HCT116 (cell line): ENCODE data around the gene PRSS33. TPM values are rescaled to one million over a fixed set of nuclear protein-coding genes. Genes with fewer than 3 reads are reported as not detected.

Experiments
- ATAC-seq: fragments of 200-7000 bp; cut with Tn5 transposase; 2 replicates; pipeline ENCODE4 v1.9.1; 2020; ENCODE audit warnings: mild to moderate bottlenecking, moderate library complexity
- BruUV-seq: library from RNA; stranded (reverse); fragments of 400-500 nt; replicated peaks from 2 replicates; lab custom pipeline; 2021; lab: Mats Ljungman, UMichigan
- CTCF ChIA-PET: fragments of 300-600 bp; sonication (Branson Sonifier 250); formaldehyde crosslinking; loops from one replicate; lab custom pipeline; 2021; ENCODE audit warnings: antibody characterized with exemption; lab: Charles Lee
- POLR2A ChIA-PET: fragments of 300-600, 350-600 bp; sonication (Branson Sonifier 250); formaldehyde crosslinking; loops from one replicate; lab custom pipeline; 2021; ENCODE audit warnings: antibody characterized with exemption; lab: Charles Lee
- RAD21 ChIA-PET, 2 experiments: fragments of 300-600 bp; sonication (Branson Sonifier 250); formaldehyde crosslinking; loops; one replicate each; lab custom pipeline; 2023; ENCODE audit warnings: low total read pairs in 2 of 2; ENCODE audit not compliant: uncharacterized antibody in 2 of 2, unreplicated experiment in 2 of 2, low non-redundant PET in 1 of 2; lab: Charles Lee
- DNase-seq: peaks from one replicate; pipeline ENCODE4 v3.0.0-alpha.2; 2010; ENCODE audit warnings: low read depth, low spot score
- H2AFZ ChIP-seq: fragments of 200-600 bp; shearing (Covaris generic), sonication (generic); 2 replicates; pipeline ENCODE4 v1.6.1; 2017; ENCODE audit warnings: low read depth, mixed run types, mixed read lengths, antibody characterized with exemption, low read length; ENCODE audit not compliant: poor library complexity, severe bottlenecking
- H3K27ac ChIP-seq: 2 replicates; pipeline ENCODE4 v1.5.1; 2012; ENCODE audit warnings: low read depth, low read length
- H3K27me3 ChIP-seq: fragments of 200-600 bp; sonication (generic); 2 replicates; pipeline ENCODE4 v1.6.1; 2016; ENCODE audit warnings: mixed run types, low read length, mixed read lengths; ENCODE audit not compliant: insufficient read depth
- H3K36me3 ChIP-seq, 2 experiments: fragments of 200-500 bp in 1 of 2; fragments of 200-600 bp in 1 of 2; sonication (Bioruptor generic) in 1 of 2; sonication (generic) in 1 of 2; 2 replicates each; pipeline versions ENCODE4 v1.5.1 to v1.6.1; 2014 to 2016; ENCODE audit warnings: low read length in 2 of 2, inconsistent platforms in 1 of 2, mixed read lengths in 1 of 2, mixed run types in 1 of 2; ENCODE audit not compliant: insufficient read depth in 2 of 2, control insufficient read depth in 1 of 2
- H3K4me1 ChIP-seq, 2 experiments: fragments of 200-600 bp in 1 of 2; sonication (generic) in 1 of 2; 2 replicates each; pipeline versions ENCODE4 v1.5.1 to v1.6.1; 2012 to 2017; ENCODE audit warnings: low read length in 2 of 2, inconsistent platforms in 1 of 2, mild to moderate bottlenecking in 1 of 2, mixed read lengths in 1 of 2, mixed run types in 1 of 2, moderate library complexity in 1 of 2; ENCODE audit not compliant: insufficient read depth in 2 of 2, control insufficient read depth in 1 of 2
- H3K4me2 ChIP-seq: fragments of 200-600 bp; sonication (generic); 2 replicates; pipeline ENCODE4 v1.6.1; 2017; ENCODE audit warnings: mixed run types, low read length, mixed read lengths
- H3K4me3 ChIP-seq, 2 experiments: fragments of 200-600 bp in 1 of 2; sonication (generic) in 1 of 2; replicated peaks in 1 of 2; 2 replicates each; pipeline ENCODE4 v1.5.1; 2011 to 2016; ENCODE audit warnings: low read length in 2 of 2, control low read depth in 1 of 2, low read depth in 1 of 2, mild to moderate bottlenecking in 1 of 2, mixed read lengths in 1 of 2, mixed run types in 1 of 2
- H3K79me2 ChIP-seq: fragments of 200-600 bp; sonication (generic); 2 replicates; pipeline ENCODE4 v1.6.1; 2017; ENCODE audit warnings: mild to moderate bottlenecking, mixed run types, low read length, moderate library complexity, mixed read lengths; ENCODE audit not compliant: insufficient read depth
- H3K9ac ChIP-seq: fragments of 200-600 bp; sonication (generic); 2 replicates; pipeline ENCODE4 v1.6.1; 2016; ENCODE audit warnings: low read length, mixed read lengths
- H3K9me2 ChIP-seq: fragments of 200-600 bp; sonication (generic), shearing (Covaris generic); 2 replicates; pipeline ENCODE4 v1.6.1; 2017; ENCODE audit warnings: mixed run types, mild to moderate bottlenecking, moderate library complexity; ENCODE audit not compliant: insufficient read depth
- H3K9me3 ChIP-seq, 2 experiments: fragments of 200-500 bp in 1 of 2; fragments of 200-600 bp in 1 of 2; sonication (Bioruptor generic) in 1 of 2; sonication (generic) in 1 of 2; 2 replicates each; pipeline ENCODE4 v1.6.1; 2014 to 2017; ENCODE audit warnings: low read length in 2 of 2, mixed read lengths in 2 of 2, inconsistent platforms in 1 of 2, low read depth in 1 of 2, mild to moderate bottlenecking in 1 of 2, mixed run types in 1 of 2, moderate library complexity in 1 of 2; ENCODE audit not compliant: control insufficient read depth in 1 of 2, insufficient read depth in 1 of 2
- H4K20me1 ChIP-seq: fragments of 200-600 bp; sonication (generic), shearing (Covaris generic); 2 replicates; pipeline ENCODE4 v1.6.1; 2017; ENCODE audit warnings: mixed run types, mild to moderate bottlenecking, moderate library complexity; ENCODE audit not compliant: insufficient read depth
- CBX3 ChIP-seq: IDR thresholded peaks from 2 replicates; pipeline ENCODE4 v1.6.1; 2012; ENCODE audit warnings: low read depth
- CEBPB ChIP-seq: IDR thresholded peaks from 2 replicates; pipeline ENCODE4 v1.6.1; 2012; ENCODE audit warnings: low read depth
- ELF1 ChIP-seq: IDR thresholded peaks from 2 replicates; pipeline ENCODE4 v1.6.1; 2012; ENCODE audit warnings: low read depth, borderline replicate concordance
- EZH2phosphoT487 ChIP-seq: fragments of 200-600 bp; IDR thresholded peaks from 2 replicates; pipeline ENCODE4 v1.6.1; 2018; ENCODE audit warnings: antibody characterized with exemption, borderline replicate concordance
- FOSL1 ChIP-seq: IDR thresholded peaks from 2 replicates; pipeline ENCODE4 v1.6.1; 2012; ENCODE audit warnings: low read depth
- POLR2A ChIP-seq: IDR thresholded peaks from 2 replicates; pipeline ENCODE4 v1.7.0; 2011; ENCODE audit warnings: borderline replicate concordance; ENCODE audit not compliant: insufficient read depth, insufficient read length; ENCODE audit errors: extremely low read depth
- POLR2AphosphoS5 ChIP-seq: IDR thresholded peaks from 2 replicates; pipeline ENCODE4 v1.6.1; 2011; ENCODE audit warnings: mild to moderate bottlenecking, low read depth, low read length, moderate library complexity
- RAD21 ChIP-seq: IDR thresholded peaks from 2 replicates; pipeline ENCODE4 v1.6.1; 2012; ENCODE audit warnings: low read depth, mild to moderate bottlenecking
- SRF ChIP-seq: IDR thresholded peaks from 2 replicates; pipeline ENCODE4 v1.6.1; 2012; ENCODE audit warnings: low read depth
- TCF7L2 ChIP-seq: IDR thresholded peaks from 2 replicates; pipeline ENCODE4 v1.7.0; 2011; ENCODE audit warnings: borderline replicate concordance, inconsistent platforms; ENCODE audit not compliant: insufficient read depth, insufficient read length; ENCODE audit errors: extremely low read depth
- YY1 ChIP-seq: IDR thresholded peaks from 2 replicates; pipeline ENCODE4 v1.6.1; 2011; ENCODE audit warnings: low read length, low read depth, moderate library complexity, mild to moderate bottlenecking; ENCODE audit not compliant: insufficient replicate concordance; ENCODE audit errors: extremely low read depth
- ZBTB33 ChIP-seq: IDR thresholded peaks from 2 replicates; pipeline ENCODE4 v1.6.1; 2011; ENCODE audit warnings: mild to moderate bottlenecking, low read length, moderate library complexity; ENCODE audit not compliant: insufficient replicate concordance; ENCODE audit errors: extremely low read depth
- ZFX ChIP-seq: fragments of 450-650 bp; IDR thresholded peaks from 2 replicates; pipeline ENCODE4 v1.6.1; 2017
- ZNF274 ChIP-seq: fragments of 200-500 bp; sonication (Bioruptor generic); IDR thresholded peaks from 2 replicates; pipeline ENCODE4 v1.6.1; 2014; ENCODE audit warnings: mild to moderate bottlenecking, low read depth, low read length, inconsistent platforms
- intact Hi-C: fragments of 100-400 bp; cut with micrococcal nuclease; formaldehyde crosslinking; loops from 2 replicates; pipeline ENCODE4 v1.10.0; 2022
- total RNA-seq: library from RNA; stranded (reverse); gene quantifications from one replicate; pipeline ENCODE4 v1.2.1, GENCODE V29; 2021; ENCODE audit not compliant: unreplicated experiment

The PRSS33 gene
- total RNA-seq, 1 experiment from 2014 or later, result not detected

GRCh38 chr16:2737238-2737605, 50.1 kb downstream of the PRSS33 start:
- ChIA-PET CTCF (no interaction called here), RAD21 (no interaction called here), POLR2A (no interaction called here)
- no peaks in the 10 kb centered on the region for H3K9me3 ChIP-seq
- no peaks in the 10 kb centered on the region for H3K79me2 ChIP-seq
- no peaks in the 10 kb centered on the region for H3K27me3 ChIP-seq
- peaks cover 0 to 14% of the 10 kb centered on the region in 2 experiments; a peak in 3 of 4 replicates for H3K4me1 ChIP-seq
- H3K4me3 ChIP-seq, result no peak overlapping the region
- DNase-seq, result no peak
- no peak overlapping the region for H3K4me2 ChIP-seq
- TF ChIP-seq POLR2A (no peak), FOSL1 (no peak), ZNF274 (no peak), TCF7L2 (no peak), ZBTB33 (no peak)
- no peak overlapping the region for H3K27ac ChIP-seq
- intact Hi-C loops, result no loop called here
- no peaks in the 10 kb centered on the region for H3K9me2 ChIP-seq
- no peaks in the 10 kb centered on the region for H4K20me1 ChIP-seq
- no peak overlapping the region for H2AFZ ChIP-seq
- no peaks in the 10 kb centered on the region for H3K36me3 ChIP-seq
- ATAC-seq, result no peak
- BruUV-seq, result no TSS peak
- H3K9ac ChIP-seq, result no peak overlapping the region

DNA sequence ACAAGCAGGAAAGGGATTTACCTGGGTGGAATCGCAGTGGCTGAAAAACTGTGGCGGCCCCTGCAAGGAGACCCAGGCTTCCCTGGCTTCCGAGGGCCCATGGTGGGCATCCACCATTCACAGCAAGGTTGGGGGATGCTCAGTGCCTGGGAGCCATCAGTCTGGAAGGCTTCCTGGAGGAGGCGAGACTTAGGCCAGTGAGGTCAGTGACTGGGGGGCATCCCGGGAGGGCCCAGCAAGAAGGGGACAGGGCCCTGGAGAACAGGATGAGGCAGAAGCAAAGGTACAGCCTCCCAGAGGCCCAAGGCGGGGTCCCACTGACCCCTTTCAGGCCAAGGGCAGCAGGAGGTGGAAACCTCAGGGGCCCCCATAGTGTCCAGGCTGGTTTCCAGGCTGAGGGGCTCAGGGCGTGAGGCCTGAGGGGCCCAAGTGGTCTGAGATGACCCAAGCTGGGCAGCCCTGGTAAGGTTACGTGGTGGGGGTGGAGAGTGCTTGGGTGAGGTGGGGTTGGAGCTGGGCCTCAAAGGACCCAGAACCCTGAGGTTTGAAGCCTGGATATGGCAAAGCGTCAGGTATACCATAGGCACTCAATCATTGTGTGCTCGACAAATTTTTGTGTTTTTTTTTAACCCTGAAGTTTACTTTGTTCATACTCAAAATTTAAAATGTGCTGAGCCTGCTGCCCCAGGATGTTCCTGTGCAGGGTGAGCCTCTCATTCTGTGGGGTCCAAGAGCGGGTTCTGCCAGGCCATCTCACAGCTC, 50.7 kb downstream of the PRSS33 start:
- H3K27me3 ChIP-seq, result no peaks in the 10 kb centered on the region
- H3K4me1 ChIP-seq, result peaks cover 0 to 14% of the 10 kb centered on the region in 2 experiments; a peak in 3 of 4 replicates
- no peak overlapping the region for H3K4me3 ChIP-seq
- ChIA-PET RAD21 (no interaction called here), CTCF (no interaction called here), POLR2A (no interaction called here)
- no peak overlapping the region for H3K9ac ChIP-seq
- no peak overlapping the region for H3K27ac ChIP-seq
- intact Hi-C loops, result no loop called here
- no peaks in the 10 kb centered on the region for H3K36me3 ChIP-seq
- no peak overlapping the region for H3K4me2 ChIP-seq
- no peaks in the 10 kb centered on the region for H3K9me3 ChIP-seq
- no peak for DNase-seq
- H2AFZ ChIP-seq, result no peak overlapping the region
- H3K79me2 ChIP-seq, result no peaks in the 10 kb centered on the region
- H4K20me1 ChIP-seq, result no peaks in the 10 kb centered on the region
- BruUV-seq, result no TSS peak
- H3K9me2 ChIP-seq, result no peaks in the 10 kb centered on the region
- ATAC-seq, result no peak
- no peak for TF ChIP-seq FOSL1
- no peak for TF ChIP-seq SRF
- TF ChIP-seq ZFX, result no peak
- TF ChIP-seq RAD21, result no peak
- no peak for TF ChIP-seq ELF1
- no peak for TF ChIP-seq CEBPB
- TF ChIP-seq CBX3, result no peak
- no peak for TF ChIP-seq POLR2AphosphoS5
- TF ChIP-seq TCF7L2, result no peak
- no peak for TF ChIP-seq YY1
- no peak for TF ChIP-seq POLR2A
- no peak for TF ChIP-seq ZBTB33
- no peak for TF ChIP-seq EZH2phosphoT487
